ENCODE data around the gene RAD51B. TPM values are rescaled to one million over a fixed set of nuclear protein-coding genes. Genes with fewer than 3 reads are reported as not detected.

RAD51B gene
- total and polyA plus RNA-seq, 2 of the 13 experiments (the other 11 are each of a cell fraction or from before 2014, with no cell fraction given), result 7.0 to 9.5 TPM

DNA sequence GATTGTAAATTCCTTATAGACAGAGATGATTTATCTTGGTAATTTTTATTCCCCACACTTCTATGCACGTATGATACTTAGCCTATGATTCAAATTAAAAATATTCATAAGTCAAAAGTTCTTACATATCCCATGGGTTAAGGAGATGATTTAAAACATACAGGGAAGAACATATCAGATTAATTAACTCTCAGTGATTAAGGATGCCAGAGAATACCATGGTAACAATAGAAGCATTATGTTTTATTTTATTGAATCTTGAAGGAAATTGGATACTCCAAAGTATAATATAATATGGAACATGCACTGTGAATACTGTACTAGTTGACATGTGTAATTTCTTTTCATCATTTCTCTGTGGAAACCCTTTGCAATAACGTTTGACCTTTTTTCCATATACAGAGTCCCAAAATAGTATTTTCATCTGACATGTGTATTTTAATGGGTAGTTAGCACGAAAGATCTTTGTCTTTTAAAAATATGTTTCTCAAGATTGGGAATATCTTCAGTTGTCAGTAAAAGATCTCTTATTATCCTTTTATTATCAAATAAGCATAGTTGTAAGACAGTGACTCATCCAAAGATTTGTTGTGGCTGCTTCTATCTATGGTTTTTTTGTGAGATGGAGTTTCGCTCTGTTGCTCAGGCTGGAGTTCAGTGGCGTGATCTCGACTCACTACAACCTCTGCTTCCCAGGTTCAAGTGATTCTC is 166.7 kb downstream of the RAD51B start:
- no TSS peak for BruUV-seq (replicated peaks)
- POLR2A ChIA-PET, result no interaction called here
- TF ChIP-seq, protein P1, sequence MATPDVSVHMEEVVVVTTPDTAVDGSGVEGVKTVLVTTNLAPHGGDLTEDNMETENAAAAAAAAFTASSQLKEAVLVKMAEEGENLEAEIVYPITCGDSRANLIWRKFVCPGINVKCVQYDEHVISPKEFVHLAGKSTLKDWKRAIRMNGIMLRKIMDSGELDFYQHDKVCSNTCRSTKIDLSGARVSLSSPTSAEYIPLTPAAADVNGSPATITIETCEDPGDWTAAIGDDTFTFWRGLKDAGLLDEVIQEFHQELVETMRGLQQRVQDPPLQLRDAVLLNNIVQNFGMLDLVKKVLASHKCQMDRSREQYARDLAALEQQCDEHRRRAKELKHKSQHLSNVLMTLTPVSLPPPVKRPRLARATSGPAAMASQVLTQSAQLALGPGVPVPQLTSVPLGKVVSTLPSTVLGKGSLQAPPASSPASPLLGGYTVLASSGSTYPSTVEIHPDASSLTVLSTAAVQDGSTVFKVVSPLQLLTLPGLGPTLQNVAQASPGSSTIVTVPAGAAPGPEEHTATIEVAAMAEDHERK (CRISPR knock-in tag; IDR thresholded peaks at IDR 0.05; ENCODE audit: low read depth), result no peak
- TF ChIP-seq ZNF12 (CRISPR knock-in tag; IDR thresholded peaks at IDR 0.05) (no peak), PITX1 (CRISPR knock-in tag; IDR thresholded peaks at IDR 0.05) (no peak), MEIS2 (CRISPR knock-in tag; IDR thresholded peaks at IDR 0.05) (no peak), NFKBIZ (CRISPR knock-in tag; IDR thresholded peaks at IDR 0.05) (no peak), ZSCAN30 (CRISPR knock-in tag; IDR thresholded peaks at IDR 0.05) (no peak), HCFC1 (IDR thresholded peaks at IDR 0.05; ENCODE audit: low read depth, low read length) (no peak), MYNN (CRISPR knock-in tag; IDR thresholded peaks at IDR 0.05; ENCODE audit: low read depth) (no peak), RAD21 (CRISPR knock-in tag; IDR thresholded peaks at IDR 0.05) (no peak), ZBTB8A (CRISPR knock-in tag; IDR thresholded peaks at IDR 0.05; ENCODE audit: borderline replicate concordance, low read depth) (no peak), TARDBP (CRISPR knock-in tag; IDR thresholded peaks at IDR 0.05) (no peak), ZNF678 (CRISPR knock-in tag; IDR thresholded peaks at IDR 0.05) (no peak), DNMT3B (CRISPR knock-in tag; conservative IDR thresholded peaks at IDR 0.05) (no peak), AKAP8 (CRISPR knock-in tag; IDR thresholded peaks at IDR 0.05) (no peak)
- TF ChIP-seq, protein P2, sequence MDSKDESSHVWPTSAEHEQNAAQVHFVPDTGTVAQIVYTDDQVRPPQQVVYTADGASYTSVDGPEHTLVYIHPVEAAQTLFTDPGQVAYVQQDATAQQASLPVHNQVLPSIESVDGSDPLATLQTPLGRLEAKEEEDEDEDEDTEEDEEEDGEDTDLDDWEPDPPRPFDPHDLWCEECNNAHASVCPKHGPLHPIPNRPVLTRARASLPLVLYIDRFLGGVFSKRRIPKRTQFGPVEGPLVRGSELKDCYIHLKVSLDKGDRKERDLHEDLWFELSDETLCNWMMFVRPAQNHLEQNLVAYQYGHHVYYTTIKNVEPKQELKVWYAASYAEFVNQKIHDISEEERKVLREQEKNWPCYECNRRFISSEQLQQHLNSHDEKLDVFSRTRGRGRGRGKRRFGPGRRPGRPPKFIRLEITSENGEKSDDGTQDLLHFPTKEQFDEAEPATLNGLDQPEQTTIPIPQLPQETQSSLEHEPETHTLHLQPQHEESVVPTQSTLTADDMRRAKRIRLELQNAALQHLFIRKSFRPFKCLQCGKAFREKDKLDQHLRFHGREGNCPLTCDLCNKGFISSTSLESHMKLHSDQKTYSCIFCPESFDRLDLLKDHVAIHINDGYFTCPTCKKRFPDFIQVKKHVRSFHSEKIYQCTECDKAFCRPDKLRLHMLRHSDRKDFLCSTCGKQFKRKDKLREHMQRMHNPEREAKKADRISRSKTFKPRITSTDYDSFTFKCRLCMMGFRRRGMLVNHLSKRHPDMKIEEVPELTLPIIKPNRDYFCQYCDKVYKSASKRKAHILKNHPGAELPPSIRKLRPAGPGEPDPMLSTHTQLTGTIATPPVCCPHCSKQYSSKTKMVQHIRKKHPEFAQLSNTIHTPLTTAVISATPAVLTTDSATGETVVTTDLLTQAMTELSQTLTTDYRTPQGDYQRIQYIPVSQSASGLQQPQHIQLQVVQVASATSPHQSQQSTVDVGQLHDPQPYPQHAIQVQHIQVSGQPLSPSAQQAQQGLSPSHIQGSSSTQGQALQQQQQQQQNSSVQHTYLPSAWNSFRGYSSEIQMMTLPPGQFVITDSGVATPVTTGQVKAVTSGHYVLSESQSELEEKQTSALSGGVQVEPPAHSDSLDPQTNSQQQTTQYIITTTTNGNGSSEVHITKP (CRISPR knock-in tag; IDR thresholded peaks at IDR 0.05; ENCODE audit: low read depth), result no peak
- TF ChIP-seq, protein P3, sequence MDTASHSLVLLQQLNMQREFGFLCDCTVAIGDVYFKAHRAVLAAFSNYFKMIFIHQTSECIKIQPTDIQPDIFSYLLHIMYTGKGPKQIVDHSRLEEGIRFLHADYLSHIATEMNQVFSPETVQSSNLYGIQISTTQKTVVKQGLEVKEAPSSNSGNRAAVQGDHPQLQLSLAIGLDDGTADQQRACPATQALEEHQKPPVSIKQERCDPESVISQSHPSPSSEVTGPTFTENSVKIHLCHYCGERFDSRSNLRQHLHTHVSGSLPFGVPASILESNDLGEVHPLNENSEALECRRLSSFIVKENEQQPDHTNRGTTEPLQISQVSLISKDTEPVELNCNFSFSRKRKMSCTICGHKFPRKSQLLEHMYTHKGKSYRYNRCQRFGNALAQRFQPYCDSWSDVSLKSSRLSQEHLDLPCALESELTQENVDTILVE (CRISPR knock-in tag; IDR thresholded peaks at IDR 0.05), result no peak
- TF ChIP-seq, protein P4, sequence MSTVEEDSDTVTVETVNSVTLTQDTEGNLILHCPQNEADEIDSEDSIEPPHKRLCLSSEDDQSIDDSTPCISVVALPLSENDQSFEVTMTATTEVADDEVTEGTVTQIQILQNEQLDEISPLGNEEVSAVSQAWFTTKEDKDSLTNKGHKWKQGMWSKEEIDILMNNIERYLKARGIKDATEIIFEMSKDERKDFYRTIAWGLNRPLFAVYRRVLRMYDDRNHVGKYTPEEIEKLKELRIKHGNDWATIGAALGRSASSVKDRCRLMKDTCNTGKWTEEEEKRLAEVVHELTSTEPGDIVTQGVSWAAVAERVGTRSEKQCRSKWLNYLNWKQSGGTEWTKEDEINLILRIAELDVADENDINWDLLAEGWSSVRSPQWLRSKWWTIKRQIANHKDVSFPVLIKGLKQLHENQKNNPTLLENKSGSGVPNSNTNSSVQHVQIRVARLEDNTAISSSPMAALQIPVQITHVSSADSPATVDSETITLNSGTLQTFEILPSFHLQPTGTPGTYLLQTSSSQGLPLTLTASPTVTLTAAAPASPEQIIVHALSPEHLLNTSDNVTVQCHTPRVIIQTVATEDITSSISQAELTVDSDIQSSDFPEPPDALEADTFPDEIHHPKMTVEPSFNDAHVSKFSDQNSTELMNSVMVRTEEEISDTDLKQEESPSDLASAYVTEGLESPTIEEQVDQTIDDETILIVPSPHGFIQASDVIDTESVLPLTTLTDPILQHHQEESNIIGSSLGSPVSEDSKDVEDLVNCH (CRISPR knock-in tag; IDR thresholded peaks at IDR 0.05), result no peak

More for the DNA sequence above, 166.7 kb downstream of the RAD51B start:
- DNase-seq (ENCODE audit: low spot score) (no peak), FAIRE-seq (no peak), ATAC-seq (no peak)
- no peak overlapping the region for H3K4me3 ChIP-seq (replicated peaks in 1 of 3; ENCODE audit: insufficient read depth in 1 of 3, low read depth in 2 of 3, low read length in 3 of 3)
- no peaks in the 10 kb centered on the region for H4K20me1 ChIP-seq (ENCODE audit: insufficient read depth, low read length)
- no peaks in the 10 kb centered on the region for H3K79me2 ChIP-seq (ENCODE audit: insufficient read depth, low read length)
- peaks cover 9% of the 10 kb centered on the region for H3K4me1 ChIP-seq (ENCODE audit: insufficient read depth, low read length)
- H3K27ac ChIP-seq (ENCODE audit: extremely low read length, insufficient read depth, low read length), result no peak overlapping the region
- 82% methylated on average over 6 of the region's 6 CpGs for WGBS (ENCODE audit: low lambda C conversion rate)
- intact Hi-C loops (cut with micrococcal nuclease; ENCODE audit: unreplicated experiment), result no loop called here
- H3K9me3 ChIP-seq (ENCODE audit: low read length), result no peaks in the 10 kb centered on the region
- no peak overlapping the region for H3K4me2 ChIP-seq (ENCODE audit: low read depth, low read length)
- H2AFZ ChIP-seq (ENCODE audit: low read length), result no peak overlapping the region
- CTCF ChIA-PET (ENCODE audit: low intra/inter-chr PET ratio, low total read pairs), result no interaction called here
- no peaks in the 10 kb centered on the region for H3K36me3 ChIP-seq (replicated peaks in 1 of 2; ENCODE audit: control insufficient read depth in 1 of 2, insufficient read depth in 2 of 2, low read length in 2 of 2)
- H3K27me3 ChIP-seq (ENCODE audit: control insufficient read depth in 1 of 2, insufficient read depth in 2 of 2, low read length in 2 of 2), result no peaks in the 10 kb centered on the region
- in situ Hi-C loops (cut with HindIII; ENCODE audit: extremely low pct_ligation_motif_present, low pct_unique_long_range_greater_than_20kb), result no loop called here
- no peak overlapping the region for H3K9ac ChIP-seq (ENCODE audit: insufficient read depth, low read depth, low read length)

All from HepG2 (cell line).